Measurements from ENCODE around the gene MESD. TPM values are rescaled to one million over a fixed set of nuclear protein-coding genes. Genes with fewer than 3 reads are reported as not detected.

MESD gene
- total RNA-seq, 1 experiment from 2014 or later: 13.7 TPM

DNA sequence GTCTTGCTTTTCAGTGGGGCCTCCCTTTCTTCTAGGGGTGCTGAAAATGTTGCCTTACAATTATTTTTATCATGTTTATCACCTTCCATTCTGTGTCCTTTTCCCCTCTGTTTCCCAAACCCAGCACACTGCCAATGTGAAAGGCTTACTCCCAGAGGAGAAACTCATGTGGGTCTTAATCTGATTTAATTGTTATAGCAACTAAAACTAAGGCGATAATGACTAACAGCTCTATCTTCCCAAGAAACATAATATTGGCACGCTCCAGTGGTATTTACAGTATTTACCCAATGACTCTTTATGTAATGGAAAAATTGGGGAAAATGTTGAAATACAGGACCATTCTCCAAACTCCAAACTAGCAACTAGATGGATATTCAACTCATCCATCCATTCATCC, 58.4 kb downstream of the MESD start:
- no peak for DNase-seq
- H3K79me2 ChIP-seq (ENCODE audit: low read length): no peaks in the 10 kb centered on the region
- H3K27ac ChIP-seq (ENCODE audit: low read length): no peak overlapping the region
- H4K20me1 ChIP-seq (ENCODE audit: insufficient read depth, low read depth, low read length): no peaks in the 10 kb centered on the region
- H3K9ac ChIP-seq (ENCODE audit: low read length): no peak overlapping the region
- no peak overlapping the region for H3K4me2 ChIP-seq (ENCODE audit: low read depth, low read length, poor library complexity, severe bottlenecking)
- no peak overlapping the region for H2AFZ ChIP-seq (ENCODE audit: low read length)
- H3K9me3 ChIP-seq (ENCODE audit: low read length): no peaks in the 10 kb centered on the region
- no peaks in the 10 kb centered on the region for H3K27me3 ChIP-seq (ENCODE audit: low read length)
- H3K36me3 ChIP-seq (ENCODE audit: insufficient read depth, low read length): no peaks in the 10 kb centered on the region
- no peak overlapping the region for H3K4me3 ChIP-seq (ENCODE audit: low read length)
- no peaks in the 10 kb centered on the region for H3K9me2 ChIP-seq (replicated peaks; ENCODE audit: insufficient read depth, low read length)
- H3K4me1 ChIP-seq (ENCODE audit: low read length): no peaks in the 10 kb centered on the region

DNA sequence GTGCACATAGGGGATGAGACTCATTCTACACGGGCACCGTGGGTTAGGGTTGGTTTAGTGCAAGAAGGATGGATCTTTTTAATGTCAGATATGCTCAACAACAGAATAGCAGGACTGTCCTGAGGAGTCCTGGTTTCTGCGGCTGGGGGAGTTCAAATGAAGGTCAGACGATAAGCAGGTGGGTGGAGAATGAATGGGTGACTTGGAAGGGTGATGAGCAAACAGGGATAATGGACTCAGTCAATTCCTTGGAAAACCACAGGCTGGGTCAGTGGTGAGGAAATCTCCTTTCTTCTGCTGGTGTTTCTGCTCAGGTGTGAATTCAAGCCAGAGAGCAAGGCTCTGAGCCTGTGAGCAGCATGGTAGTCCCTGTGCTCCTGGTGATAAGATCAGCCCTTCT, 59.9 kb downstream of the MESD start:
- Histone ChIP-seq H3K4me3 (ENCODE audit: low read length) (no peak overlapping the region), H3K9me2 (replicated peaks; ENCODE audit: insufficient read depth, low read length) (no peaks in the 10 kb centered on the region), H3K4me1 (ENCODE audit: low read length) (no peaks in the 10 kb centered on the region), H3K27ac (ENCODE audit: low read length) (no peak overlapping the region), H3K79me2 (ENCODE audit: low read length) (no peaks in the 10 kb centered on the region), H3K9me3 (ENCODE audit: low read length) (no peaks in the 10 kb centered on the region), H4K20me1 (ENCODE audit: insufficient read depth, low read depth, low read length) (no peaks in the 10 kb centered on the region), H2AFZ (ENCODE audit: low read length) (no peak overlapping the region), H3K9ac (ENCODE audit: low read length) (no peak overlapping the region), H3K27me3 (ENCODE audit: low read length) (no peaks in the 10 kb centered on the region), H3K4me2 (ENCODE audit: low read depth, low read length, poor library complexity, severe bottlenecking) (no peak overlapping the region), H3K36me3 (ENCODE audit: insufficient read depth, low read length) (no peaks in the 10 kb centered on the region)
- DNase-seq: no peak

DNA sequence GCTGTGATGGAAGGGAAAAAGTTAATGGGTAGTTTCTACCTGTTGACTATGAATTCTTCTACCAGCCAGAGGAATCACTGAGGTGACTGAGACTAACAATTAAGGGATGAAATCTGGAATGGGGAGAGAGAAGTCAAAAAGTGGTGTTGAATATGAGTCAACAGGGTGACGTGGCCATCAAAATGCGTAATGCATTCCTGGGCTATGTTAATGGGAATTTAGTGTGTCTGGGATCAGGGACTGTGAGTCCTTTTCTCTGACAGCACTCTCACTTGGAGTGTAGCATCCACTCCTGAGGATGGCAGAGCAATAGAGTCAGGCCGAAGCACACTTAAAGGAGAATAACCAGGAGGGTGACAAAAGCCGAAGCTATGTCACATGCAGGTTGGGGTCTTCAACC, 60.4 kb downstream of the MESD start:
- Histone ChIP-seq H3K4me2 (ENCODE audit: low read depth, low read length, poor library complexity, severe bottlenecking) (no peak overlapping the region), H3K9me3 (ENCODE audit: low read length) (no peaks in the 10 kb centered on the region), H4K20me1 (ENCODE audit: insufficient read depth, low read depth, low read length) (no peaks in the 10 kb centered on the region), H3K36me3 (ENCODE audit: insufficient read depth, low read length) (no peaks in the 10 kb centered on the region), H3K9me2 (replicated peaks; ENCODE audit: insufficient read depth, low read length) (no peaks in the 10 kb centered on the region), H2AFZ (ENCODE audit: low read length) (no peak overlapping the region), H3K4me1 (ENCODE audit: low read length) (no peaks in the 10 kb centered on the region), H3K4me3 (ENCODE audit: low read length) (no peak overlapping the region), H3K27me3 (ENCODE audit: low read length) (no peaks in the 10 kb centered on the region), H3K9ac (ENCODE audit: low read length) (no peak overlapping the region), H3K27ac (ENCODE audit: low read length) (no peak overlapping the region), H3K79me2 (ENCODE audit: low read length) (no peaks in the 10 kb centered on the region)
- DNase-seq: no peak

DNA sequence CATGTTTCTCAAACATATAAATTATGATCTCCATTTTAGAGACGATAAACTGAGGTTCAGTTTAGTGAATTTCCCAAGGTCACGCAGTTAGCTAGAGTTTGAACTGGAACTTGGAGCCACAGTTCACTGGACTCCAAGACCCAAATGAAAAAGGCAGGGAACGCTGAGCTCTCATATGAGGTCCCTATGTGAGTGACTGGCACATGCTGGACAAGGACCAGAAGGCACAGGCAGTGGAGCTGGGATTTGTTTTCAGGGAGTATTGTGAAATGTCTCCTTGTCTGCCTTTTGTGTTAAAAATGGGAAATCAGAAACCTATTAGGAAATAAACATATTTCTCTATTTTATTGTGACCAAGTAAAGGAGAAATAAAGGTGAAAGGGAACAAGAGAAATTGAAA, 63.5 kb downstream of the MESD start:
- DNase-seq: no peak
- Histone ChIP-seq H3K27me3 (ENCODE audit: low read length) (no peaks in the 10 kb centered on the region), H3K4me3 (ENCODE audit: low read length) (no peak overlapping the region), H3K9ac (ENCODE audit: low read length) (no peak overlapping the region), H3K36me3 (ENCODE audit: insufficient read depth, low read length) (no peaks in the 10 kb centered on the region), H3K9me2 (replicated peaks; ENCODE audit: insufficient read depth, low read length) (no peaks in the 10 kb centered on the region), H3K27ac (ENCODE audit: low read length) (no peak overlapping the region), H3K4me1 (ENCODE audit: low read length) (no peaks in the 10 kb centered on the region), H3K4me2 (ENCODE audit: low read depth, low read length, poor library complexity, severe bottlenecking) (no peak overlapping the region), H3K79me2 (ENCODE audit: low read length) (no peaks in the 10 kb centered on the region), H2AFZ (ENCODE audit: low read length) (no peak overlapping the region), H3K9me3 (ENCODE audit: low read length) (no peaks in the 10 kb centered on the region), H4K20me1 (ENCODE audit: insufficient read depth, low read depth, low read length) (no peaks in the 10 kb centered on the region)

DNA sequence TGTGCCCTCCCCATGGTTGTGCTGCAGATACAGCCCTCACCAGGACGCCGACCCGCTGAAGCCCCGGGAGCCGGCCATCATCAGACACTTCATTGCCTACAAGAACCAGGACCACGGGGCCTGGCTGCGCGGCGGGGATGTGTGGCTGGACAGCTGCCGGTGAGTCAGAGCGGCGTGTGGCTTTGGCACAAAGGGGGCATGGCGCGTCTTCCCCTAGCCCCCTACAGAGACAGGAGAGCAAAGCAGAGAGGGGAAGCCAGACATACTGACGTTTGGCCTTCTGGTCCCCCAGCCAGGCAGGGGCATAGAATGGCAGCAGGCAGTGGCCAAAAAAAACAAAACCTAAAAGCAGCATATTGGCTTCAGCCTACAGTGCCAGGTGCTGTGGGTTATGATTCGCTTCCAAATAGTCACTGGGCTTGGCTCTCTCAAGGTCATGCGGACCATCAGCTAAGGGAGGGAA, 64.0 kb downstream of the MESD start:
- no peaks in the 10 kb centered on the region for H3K9me2 ChIP-seq (replicated peaks; ENCODE audit: insufficient read depth, low read length)
- no peaks in the 10 kb centered on the region for H3K9me3 ChIP-seq (ENCODE audit: low read length)
- no peak overlapping the region for H3K9ac ChIP-seq (ENCODE audit: low read length)
- H3K4me1 ChIP-seq (ENCODE audit: low read length): no peaks in the 10 kb centered on the region
- H2AFZ ChIP-seq (ENCODE audit: low read length): no peak overlapping the region
- DNase-seq: no peak
- H4K20me1 ChIP-seq (ENCODE audit: insufficient read depth, low read depth, low read length): no peaks in the 10 kb centered on the region
- no peaks in the 10 kb centered on the region for H3K79me2 ChIP-seq (ENCODE audit: low read length)
- H3K4me3 ChIP-seq (ENCODE audit: low read length): no peak overlapping the region
- H3K4me2 ChIP-seq (ENCODE audit: low read depth, low read length, poor library complexity, severe bottlenecking): no peak overlapping the region
- no peaks in the 10 kb centered on the region for H3K27me3 ChIP-seq (ENCODE audit: low read length)
- no peaks in the 10 kb centered on the region for H3K36me3 ChIP-seq (ENCODE audit: insufficient read depth, low read length)
- H3K27ac ChIP-seq (ENCODE audit: low read length): no peak overlapping the region

DNA sequence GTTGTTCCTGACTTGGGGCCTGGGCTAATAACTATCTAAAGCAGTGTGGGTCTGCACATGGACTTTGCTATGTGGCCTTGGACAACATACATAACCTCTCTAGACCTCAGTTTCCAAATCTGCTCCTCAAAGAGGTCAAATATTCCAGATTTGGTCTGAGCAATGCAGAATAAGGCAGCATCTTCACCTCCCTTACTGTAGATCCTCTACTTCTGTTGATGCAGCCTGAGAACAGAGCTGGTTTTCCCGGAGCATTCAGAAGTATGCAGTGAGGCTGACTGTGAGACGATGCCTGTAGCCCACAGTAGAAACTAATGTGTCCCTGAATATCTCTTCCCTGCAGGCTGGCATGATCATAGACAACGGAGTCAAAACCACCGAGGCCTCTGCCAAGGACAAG, 65.3 kb downstream of the MESD start:
- no peaks in the 10 kb centered on the region for H3K9me2 ChIP-seq (replicated peaks; ENCODE audit: insufficient read depth, low read length)
- no peaks in the 10 kb centered on the region for H3K27me3 ChIP-seq (ENCODE audit: low read length)
- H3K36me3 ChIP-seq (ENCODE audit: insufficient read depth, low read length): no peaks in the 10 kb centered on the region
- no peaks in the 10 kb centered on the region for H3K79me2 ChIP-seq (ENCODE audit: low read length)
- H3K27ac ChIP-seq (ENCODE audit: low read length): no peak overlapping the region
- H3K4me3 ChIP-seq (ENCODE audit: low read length): no peak overlapping the region
- H2AFZ ChIP-seq (ENCODE audit: low read length): no peak overlapping the region
- no peak overlapping the region for H3K9ac ChIP-seq (ENCODE audit: low read length)
- H3K4me2 ChIP-seq (ENCODE audit: low read depth, low read length, poor library complexity, severe bottlenecking): no peak overlapping the region
- no peaks in the 10 kb centered on the region for H3K9me3 ChIP-seq (ENCODE audit: low read length)
- no peaks in the 10 kb centered on the region for H4K20me1 ChIP-seq (ENCODE audit: insufficient read depth, low read depth, low read length)
- DNase-seq: no peak
- H3K4me1 ChIP-seq (ENCODE audit: low read length): no peaks in the 10 kb centered on the region

DNA sequence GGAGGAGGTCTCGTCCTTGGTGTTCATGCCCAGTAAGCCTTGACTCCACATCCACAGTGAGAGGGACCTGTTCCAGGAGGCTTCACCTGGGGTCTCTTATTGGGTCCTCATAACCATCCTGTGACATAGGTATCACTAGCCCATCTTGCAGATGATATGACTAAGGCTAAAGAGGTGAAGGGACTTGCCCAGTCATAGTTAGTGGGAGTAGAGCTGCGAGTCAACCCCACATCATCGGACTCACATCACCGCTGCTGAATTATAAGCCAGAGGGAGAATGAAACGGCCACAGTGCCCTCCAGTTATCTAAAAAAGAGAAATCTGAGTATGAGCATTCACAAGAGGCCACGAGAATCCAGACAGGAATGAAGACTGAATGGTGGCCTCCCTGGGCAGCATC, 66.0 kb downstream of the MESD start:
- Histone ChIP-seq H3K9me3 (ENCODE audit: low read length) (no peaks in the 10 kb centered on the region), H3K27ac (ENCODE audit: low read length) (no peak overlapping the region), H3K79me2 (ENCODE audit: low read length) (no peaks in the 10 kb centered on the region), H3K27me3 (ENCODE audit: low read length) (no peaks in the 10 kb centered on the region), H4K20me1 (ENCODE audit: insufficient read depth, low read depth, low read length) (no peaks in the 10 kb centered on the region), H3K4me3 (ENCODE audit: low read length) (no peak overlapping the region), H3K9ac (ENCODE audit: low read length) (no peak overlapping the region), H3K4me2 (ENCODE audit: low read depth, low read length, poor library complexity, severe bottlenecking) (no peak overlapping the region), H3K4me1 (ENCODE audit: low read length) (no peaks in the 10 kb centered on the region), H3K36me3 (ENCODE audit: insufficient read depth, low read length) (no peaks in the 10 kb centered on the region), H2AFZ (ENCODE audit: low read length) (no peak overlapping the region), H3K9me2 (replicated peaks; ENCODE audit: insufficient read depth, low read length) (no peaks in the 10 kb centered on the region)
- DNase-seq: peak; percentile 23

DNA sequence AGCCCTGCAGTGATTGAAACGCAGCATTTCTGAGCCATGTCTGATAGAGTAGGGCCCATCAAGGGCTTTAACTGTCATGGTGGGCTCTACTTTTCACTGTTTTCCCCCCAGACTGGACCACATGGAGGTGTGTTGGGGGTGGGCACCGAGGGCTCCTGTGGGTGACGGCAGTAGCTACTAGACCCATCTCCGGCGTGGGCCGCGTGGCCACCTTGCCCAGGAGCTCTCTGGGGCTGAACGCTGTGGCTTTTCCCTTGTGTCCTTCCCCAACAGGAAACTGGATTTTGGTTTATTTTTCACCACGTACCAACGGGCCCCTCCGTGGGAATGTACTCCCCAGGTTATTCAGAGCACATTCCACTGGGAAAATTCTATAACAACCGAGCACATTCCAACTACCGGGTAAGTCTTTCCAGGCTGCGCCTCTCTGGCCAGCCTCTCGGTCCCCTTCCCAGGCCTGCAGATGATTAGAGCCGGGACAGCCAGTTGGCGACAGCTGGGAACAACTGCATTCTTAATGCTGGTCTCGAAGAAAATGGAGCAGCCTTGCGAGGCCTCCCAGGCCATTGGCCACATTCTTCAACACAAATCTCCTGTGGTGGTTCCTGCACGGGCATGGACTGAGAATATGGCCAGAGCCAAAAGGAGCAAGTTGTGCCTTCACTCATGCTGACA, 67.7 kb downstream of the MESD start:
- Histone ChIP-seq H3K4me1 (ENCODE audit: low read length) (no peaks in the 10 kb centered on the region), H3K4me2 (ENCODE audit: low read depth, low read length, poor library complexity, severe bottlenecking) (no peak overlapping the region), H3K4me3 (ENCODE audit: low read length) (no peak overlapping the region), H3K9me2 (replicated peaks; ENCODE audit: insufficient read depth, low read length) (no peaks in the 10 kb centered on the region), H3K79me2 (ENCODE audit: low read length) (no peaks in the 10 kb centered on the region), H3K9ac (ENCODE audit: low read length) (no peak overlapping the region), H4K20me1 (ENCODE audit: insufficient read depth, low read depth, low read length) (no peaks in the 10 kb centered on the region), H3K9me3 (ENCODE audit: low read length) (no peaks in the 10 kb centered on the region), H2AFZ (ENCODE audit: low read length) (no peak overlapping the region), H3K27ac (ENCODE audit: low read length) (no peak overlapping the region), H3K36me3 (ENCODE audit: insufficient read depth, low read length) (no peaks in the 10 kb centered on the region), H3K27me3 (ENCODE audit: low read length) (no peaks in the 10 kb centered on the region)
- no peak for DNase-seq
